ENCODE data around the gene PSAT1.

PSAT1 gene

GRCh38 chr9:78292716-78293497, 4.0 kb upstream of the PSAT1 start:
- no peak for DNase-seq (ENCODE audit: low spot score)

GRCh38 chr9:78294290-78295176, 2.4 kb upstream of the PSAT1 start:
- no peak for DNase-seq (ENCODE audit: low spot score)

DNA sequence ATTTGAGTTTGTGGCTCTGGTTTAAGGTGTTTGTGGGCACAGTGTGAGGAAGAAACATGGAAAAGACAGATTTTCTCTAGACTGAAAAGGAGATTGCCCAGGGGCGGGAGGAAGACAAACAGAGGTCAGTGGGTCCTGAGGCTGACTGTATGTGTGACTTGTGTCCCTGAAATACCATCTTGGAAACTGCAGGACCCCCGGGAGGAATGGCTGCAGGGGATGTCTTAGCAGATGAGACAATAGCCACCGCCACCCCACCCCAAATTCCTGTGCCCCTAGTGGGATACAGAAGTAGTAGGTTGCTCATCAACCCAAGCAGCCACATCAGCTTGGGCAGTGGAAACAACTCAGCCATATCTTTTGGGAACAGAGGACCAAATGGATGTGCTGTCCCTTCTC, 1.7 kb upstream of the PSAT1 start:
- DNase-seq (ENCODE audit: low spot score), result no peak

DNA sequence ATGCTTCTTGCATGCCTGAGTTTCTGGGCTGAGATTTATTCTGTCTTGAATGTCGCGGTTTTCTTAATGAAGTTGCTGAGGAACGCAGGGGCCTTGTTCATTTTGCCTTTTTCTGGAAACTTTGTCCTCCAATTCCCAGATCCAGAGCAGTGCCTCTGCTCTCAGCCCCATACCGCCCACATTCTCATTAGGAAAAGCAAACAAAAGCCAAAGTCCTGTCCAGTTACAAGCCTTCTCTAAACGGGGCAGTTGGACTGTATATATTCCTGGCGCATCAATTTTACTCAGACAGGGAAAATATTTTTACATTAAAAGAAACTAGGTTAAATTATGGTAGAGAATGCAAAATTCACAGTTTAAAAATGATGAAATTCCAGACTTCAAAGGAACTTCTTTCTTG, 1.2 kb upstream of the PSAT1 start:
- no peak for DNase-seq (ENCODE audit: low spot score)

GRCh38 chr9:78296201-78296892, 578 bp upstream of the PSAT1 start:
- peak; percentile 58 for DNase-seq (ENCODE audit: low spot score)

- DNase-seq (ENCODE audit: low spot score), result no peak
Measured at GRCh38 chr9:78297672-78297961, 692 bp downstream of the PSAT1 start.

DNA sequence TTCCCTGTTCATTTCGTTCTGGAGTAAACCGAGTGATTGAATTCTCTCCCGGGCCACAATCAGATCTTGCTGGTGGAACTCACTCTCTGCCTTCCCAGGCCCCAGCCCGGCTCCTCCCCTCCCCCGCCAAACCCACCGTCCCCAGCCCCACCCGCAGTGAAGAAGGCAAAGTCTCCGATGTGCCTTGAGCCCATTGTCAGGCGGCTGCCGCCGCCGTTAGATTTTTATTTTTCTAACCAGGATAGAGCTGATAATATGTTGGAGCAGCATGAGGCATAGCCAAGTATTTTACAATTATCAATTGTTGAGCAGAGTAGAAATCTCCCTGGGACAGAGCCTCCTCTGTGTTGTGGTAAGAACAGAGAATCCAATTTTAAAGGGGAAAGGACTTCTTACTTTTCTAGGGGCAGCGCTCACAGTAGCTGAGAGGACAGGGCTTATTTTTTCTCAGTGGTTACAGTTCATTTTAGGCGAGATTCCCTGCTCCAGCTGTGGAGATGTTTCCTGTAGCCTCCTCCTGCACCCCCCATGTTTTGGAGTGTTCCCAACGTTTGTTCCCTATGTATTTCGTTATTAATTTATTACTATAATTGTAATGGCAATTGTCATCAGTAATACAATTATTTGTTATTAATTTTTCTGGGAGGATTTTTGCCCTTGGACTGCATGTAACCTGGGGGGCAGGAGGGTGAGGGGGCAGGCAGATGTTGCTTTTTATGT, 1.3 kb downstream of the PSAT1 start:
- DNase-seq (ENCODE audit: low spot score), result no peak

- no peak for DNase-seq (ENCODE audit: low spot score)
Measured at GRCh38 chr9:78300209-78300608, 3.3 kb downstream of the PSAT1 start.

GRCh38 chr9:78301466-78301865, 4.5 kb downstream of the PSAT1 start:
- DNase-seq (ENCODE audit: low spot score), result no peak

DNA sequence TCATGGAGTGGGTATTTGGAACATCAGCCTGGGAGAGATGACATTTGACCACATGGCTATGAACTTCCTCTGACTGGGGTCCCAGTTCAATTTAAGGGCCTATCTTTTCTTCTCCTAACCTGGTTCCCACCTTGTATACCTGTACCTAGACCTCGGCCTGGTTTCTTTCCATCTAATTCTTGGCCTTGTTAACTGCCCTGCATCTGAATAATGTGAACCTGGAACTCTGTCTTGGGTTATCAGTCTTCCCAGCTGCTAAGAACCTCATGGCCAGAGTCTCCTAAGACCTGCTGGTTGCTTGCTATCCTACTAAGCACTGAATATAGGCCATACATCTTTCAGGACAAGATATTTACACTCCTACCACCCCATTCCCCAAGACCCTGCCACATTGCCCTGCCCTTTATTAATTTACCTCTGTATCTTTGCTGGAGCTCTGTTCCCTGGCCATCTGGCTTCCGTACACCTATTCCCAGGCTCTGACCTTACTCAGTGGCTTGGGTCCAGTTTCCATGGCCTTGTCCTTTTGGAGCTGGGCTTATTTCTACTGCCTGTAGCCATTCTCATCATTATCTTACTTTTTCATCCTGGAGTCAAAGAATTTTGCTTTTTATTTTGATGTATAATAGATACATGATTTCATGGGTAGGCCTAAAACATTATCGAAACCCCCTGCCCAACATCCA, 6.6 kb downstream of the PSAT1 start:
- no peak for DNase-seq (ENCODE audit: low spot score)

DNA sequence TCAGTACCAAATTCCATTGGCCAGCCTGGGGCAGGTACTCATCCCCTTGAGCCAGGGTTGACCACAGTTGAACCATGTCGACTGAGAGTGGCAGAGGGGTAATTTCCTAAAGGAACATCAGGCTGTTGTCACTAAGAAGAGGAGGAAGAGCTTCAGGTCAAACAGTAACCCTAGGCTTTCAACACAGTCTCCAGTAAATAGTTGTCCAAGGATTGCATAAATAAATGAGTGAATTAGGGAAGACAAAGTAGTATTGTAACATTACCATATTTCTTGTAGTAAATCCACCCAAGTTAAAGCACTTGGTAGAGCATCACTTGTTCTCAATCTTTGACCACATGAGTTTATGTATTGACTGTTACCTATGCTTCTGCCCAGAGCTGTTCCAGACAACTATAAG, 7.4 kb downstream of the PSAT1 start:
- no peak for DNase-seq (ENCODE audit: low spot score)

GRCh38 chr9:78306222-78307076, 9.5 kb downstream of the PSAT1 start:
- no peak for DNase-seq (ENCODE audit: low spot score)

- DNase-seq (ENCODE audit: low spot score), result no peak
Measured at GRCh38 chr9:78307360-78307759, 10.4 kb downstream of the PSAT1 start.

GRCh38 chr9:78309066-78309465, 12.1 kb downstream of the PSAT1 start:
- no peak for DNase-seq (ENCODE audit: low spot score)

DNA sequence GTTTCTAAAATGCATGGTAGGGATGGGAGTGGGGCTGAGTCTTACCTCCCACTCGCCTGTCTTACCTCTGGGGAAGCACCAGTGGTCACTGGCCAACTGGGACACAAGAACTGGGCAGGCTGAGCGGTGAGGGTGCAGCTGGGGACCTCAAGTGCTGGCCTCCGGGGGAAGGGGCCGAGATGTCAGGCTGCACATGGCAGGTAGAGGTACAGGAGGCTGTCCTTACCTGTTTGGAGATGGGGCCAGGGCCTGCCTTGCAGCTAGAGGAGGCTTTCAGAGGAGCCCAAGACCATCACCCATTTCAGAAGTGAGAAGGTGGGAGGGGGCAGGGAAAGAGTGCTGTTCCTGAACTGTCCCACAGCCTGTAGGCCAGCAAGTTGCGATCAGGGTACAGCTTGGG, 14.2 kb downstream of the PSAT1 start:
- DNase-seq (ENCODE audit: low spot score), result no peak

DNA sequence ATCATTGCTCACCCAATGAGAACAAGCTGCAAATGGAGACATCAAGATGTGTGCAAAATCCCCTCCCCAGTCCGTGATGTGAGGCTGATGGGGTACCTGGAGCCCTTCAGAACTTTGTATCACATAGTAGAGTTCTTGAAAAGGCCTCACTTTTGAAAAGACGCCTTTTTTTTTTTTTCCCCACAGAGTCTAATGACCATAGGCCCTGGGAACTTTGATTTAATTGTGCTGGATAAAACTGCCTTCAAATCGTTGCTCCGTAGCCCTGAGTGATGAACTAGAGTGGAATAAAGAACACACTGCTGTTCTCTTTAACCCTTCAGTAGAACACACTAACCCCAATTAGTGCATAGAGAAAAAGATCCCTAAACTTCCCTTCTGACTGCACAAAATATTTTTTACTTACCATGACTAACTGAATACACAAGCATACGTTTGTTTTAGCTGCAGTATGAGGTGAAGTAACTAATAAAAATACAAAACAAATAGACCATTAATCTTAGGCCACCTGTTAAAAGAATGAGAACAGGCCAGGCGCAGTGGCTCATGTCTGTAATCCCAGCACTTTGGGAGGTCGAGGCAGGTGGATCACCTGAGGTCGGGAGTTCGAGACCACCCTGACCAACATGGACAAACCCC, 15.1 kb downstream of the PSAT1 start:
- no peak for DNase-seq (ENCODE audit: low spot score)

GRCh38 chr9:78314550-78314949, 17.6 kb downstream of the PSAT1 start:
- no peak for DNase-seq (ENCODE audit: low spot score)

GRCh38 chr9:78314953-78315870, 18.3 kb downstream of the PSAT1 start:
- DNase-seq (ENCODE audit: low spot score), result no peak
